NCI-H2081 (cell line): ENCODE data around the gene DOCK9.
"Not testable (repeated sequence)": the region's sequence is repeated elsewhere in the genome, so short reads cannot be mapped to it uniquely, and the experiment has no call there.

Experiments used
- DNase-seq, 2 experiments: peaks; one replicate each; lab custom pipeline; 2025; lab: John Stamatoyannopoulos, UW

Gene DOCK9

GRCh38 chr13:98772794-98773452 is 204.9 kb downstream of the DOCK9 start:
- no peak for DNase-seq

DNA sequence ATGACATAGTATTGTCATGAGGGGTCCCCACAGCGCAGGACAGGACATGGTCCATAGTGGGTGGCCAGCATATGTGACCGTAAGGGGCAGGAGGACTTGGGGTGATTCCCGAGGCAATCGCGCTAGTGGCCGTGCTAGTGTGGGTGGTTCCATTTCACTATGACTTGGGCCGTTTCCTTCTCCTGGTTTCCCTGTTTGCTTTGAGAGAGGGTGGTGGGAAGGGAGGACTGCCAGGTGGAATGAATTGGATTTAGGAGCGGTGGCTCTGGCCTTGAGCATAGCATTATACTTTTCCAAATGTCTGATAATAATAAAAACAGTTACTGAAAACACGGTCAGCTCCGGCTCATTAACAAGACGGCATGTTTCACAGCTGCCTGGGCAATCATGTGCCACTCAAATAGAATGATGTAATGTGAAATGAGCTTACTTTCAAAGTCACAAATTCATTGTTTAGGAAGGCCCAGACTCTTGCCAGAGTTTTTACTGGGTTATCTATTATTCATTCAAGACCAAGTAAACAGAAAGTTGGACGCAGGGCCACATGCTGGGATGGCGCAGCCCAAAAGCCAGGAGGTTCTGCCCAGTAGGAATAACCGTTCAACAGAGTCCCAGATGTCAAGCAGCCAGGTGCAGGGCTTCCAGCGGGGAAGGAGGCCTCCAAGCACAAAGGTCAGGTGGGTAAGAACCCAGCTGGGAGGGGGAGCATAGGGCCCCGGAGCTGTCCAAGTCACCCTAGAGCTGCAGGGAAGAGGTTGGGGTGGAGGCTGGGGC is 205.8 kb downstream of the DOCK9 start:
- no peak for DNase-seq

DNA sequence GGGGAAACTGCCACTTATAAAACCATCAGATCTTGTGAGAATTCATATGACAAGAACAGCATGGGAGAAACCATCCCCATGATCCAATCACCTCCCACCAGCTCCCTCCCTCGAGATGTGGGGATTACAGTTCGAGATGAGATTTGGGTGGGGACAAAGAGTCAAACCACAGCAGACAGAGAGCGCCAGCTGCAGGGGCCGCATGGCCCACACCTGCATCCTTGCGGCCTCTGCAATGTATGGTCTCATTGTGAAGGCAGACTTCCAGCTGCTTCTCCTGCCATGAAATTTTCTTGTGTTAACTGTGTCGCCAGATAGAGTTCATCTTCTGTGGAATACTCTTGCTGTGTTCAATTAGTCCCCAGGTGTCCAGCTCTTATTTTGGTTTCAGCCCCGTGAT is 208.1 kb downstream of the DOCK9 start:
- DNase-seq, result no peak

- no peak for DNase-seq
These were observed 209.3 kb downstream of the DOCK9 start for GRCh38 chr13:98768522-98768921.

GRCh38 chr13:98766697-98767096 is 211.2 kb downstream of the DOCK9 start:
- DNase-seq, result no peak

DNA sequence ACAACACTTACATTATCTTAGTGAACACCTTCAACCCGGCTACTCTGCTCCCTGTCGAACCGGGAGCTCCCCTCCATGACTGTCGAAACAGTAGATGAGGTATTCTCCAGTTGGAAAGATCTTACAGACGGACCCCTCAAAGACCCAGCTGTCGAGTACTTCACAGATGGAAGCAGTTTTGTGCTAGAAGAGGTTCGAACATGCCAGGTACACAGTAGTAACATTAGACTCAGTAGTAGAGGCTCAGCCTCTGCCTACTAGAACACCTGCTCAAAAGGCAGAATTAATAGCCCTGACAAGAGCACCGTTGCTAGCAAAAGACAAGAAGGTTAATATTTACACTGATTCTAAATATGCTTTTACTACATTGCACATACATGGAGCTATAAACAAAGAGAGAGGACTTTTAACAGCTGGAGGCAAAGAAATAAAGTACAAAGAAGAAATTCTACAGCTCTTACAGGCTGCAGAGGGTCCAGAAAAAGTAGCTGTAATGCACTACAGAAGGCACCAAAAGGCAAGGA is 211.8 kb downstream of the DOCK9 start:
- DNase-seq, result no peak

GRCh38 chr13:98761986-98762616 is 215.8 kb downstream of the DOCK9 start:
- no peak for DNase-seq

GRCh38 chr13:98761126-98761985 is 216.5 kb downstream of the DOCK9 start:
- DNase-seq, result no peak

GRCh38 chr13:98755729-98756128 is 222.1 kb downstream of the DOCK9 start:
- DNase-seq, result no peak

DNA sequence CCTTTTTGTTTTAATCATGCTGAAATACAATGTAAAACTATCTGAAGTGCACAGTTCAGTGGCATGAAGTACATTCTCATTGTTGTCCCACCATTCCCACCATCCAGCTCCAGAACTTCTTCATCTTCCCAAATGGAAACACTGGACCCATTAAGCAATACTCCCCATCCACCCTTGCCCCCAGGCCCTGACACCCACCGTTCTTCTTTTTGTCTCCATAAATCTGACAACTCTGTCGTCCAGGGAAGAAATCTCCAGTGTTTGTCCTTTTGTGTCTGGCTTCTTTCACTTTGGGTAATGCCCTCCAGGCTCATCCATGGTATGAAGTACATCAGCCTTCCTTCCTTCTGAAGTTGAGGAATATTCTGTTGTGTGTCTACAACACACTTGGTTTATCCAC is 222.7 kb downstream of the DOCK9 start:
- no peak for DNase-seq

DNA sequence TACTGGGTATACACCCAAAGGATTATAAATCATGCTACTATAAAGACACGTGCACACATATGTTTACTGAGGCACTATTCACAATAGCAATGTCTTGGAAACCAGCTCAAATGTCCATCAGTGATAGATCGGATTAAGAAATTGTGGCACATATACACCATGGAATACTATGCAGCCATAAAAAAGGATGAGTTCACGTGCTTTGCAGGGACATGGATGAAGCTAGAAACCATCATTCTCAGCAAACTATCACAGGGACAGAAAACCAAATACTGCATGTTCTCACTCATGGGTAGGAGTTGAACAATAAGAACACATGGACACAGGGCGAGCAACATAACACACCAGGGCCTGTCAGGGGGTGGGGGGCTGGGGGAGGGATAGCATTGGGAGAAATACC is 223.4 kb downstream of the DOCK9 start:
- not testable (repeated sequence) for DNase-seq

DNA sequence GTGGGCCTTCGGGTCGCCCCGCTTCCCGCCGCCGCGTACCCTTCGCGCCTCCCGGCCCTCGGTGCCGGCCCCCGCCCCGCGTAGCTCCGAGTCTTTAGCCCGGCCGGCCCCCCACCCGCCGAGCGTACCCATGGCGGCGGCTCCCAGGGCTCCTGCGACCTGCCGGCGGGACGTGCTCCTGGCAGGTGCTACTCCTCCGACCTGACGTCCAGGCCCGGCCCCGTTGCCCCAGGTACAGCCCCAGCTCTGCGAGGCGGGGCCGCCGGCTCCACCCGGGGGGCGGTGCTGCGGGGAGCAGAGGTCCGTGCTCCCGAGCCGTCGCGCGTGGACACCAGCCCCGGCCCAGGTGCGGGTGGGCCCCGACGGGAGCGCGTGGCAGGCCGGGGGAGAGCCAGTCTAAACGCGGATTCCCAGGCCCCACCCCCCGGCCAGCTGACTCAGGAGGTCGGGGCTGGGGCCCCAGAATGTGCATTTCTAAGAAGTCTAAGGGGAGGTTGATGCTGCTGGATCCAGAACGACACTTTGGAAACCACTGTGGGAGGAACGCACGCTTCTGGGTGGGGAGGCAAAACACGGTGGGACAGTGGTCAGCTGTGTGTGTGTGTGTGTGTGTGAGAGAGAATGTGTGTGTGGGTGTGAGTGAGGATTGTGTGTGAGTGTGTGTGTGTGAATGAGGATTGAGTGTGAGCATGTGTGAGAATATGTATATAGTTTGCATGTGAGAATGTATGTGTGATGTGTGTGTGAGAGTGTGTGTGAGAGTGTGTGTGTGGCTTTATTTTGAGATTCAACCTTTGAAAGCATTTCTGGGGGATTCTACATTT is 225.2 kb downstream of the DOCK9 start, which contains the start of gene SLC15A1:
Gene SLC15A1 (minus strand): TSS at position 206 of the 824 bp plus-strand sequence. CDS start 74 bp downstream, at position 132.
- no peak for DNase-seq

GRCh38 chr13:98751861-98752466 is 225.9 kb downstream of the DOCK9 start:
- no peak for DNase-seq

DNA sequence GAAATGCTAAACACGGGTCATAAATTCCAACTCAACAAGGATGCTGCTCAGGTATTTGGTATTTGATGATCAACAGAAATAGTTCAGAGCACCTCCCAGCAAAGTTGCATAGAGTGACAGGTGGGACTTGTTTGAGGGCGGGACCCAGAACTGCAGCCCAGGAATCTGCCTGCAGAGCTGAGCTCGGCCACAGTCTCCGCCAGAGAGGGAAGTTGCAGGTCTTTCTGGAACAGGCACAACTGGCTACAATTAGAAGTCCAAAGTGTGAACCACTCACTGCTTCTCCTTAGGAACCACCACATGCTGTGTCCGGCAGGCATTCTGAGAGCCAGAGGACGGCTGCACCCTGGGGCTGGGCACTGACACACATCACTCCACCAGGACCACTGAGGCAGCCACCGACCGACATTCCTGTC is 226.5 kb downstream of the DOCK9 start:
- DNase-seq, result no peak

- no peak for DNase-seq
These were observed 228.4 kb downstream of the DOCK9 start for GRCh38 chr13:98749501-98749900.

GRCh38 chr13:98746968-98747367 is 230.9 kb downstream of the DOCK9 start:
- no peak for DNase-seq
